Activated T-cell treated with anti-CD3 and anti-CD28 coated beads, Interleukin-2, amount 50 U/mL, for 72 hours (primary cell): Measurements from ENCODE around the gene IFI27L2. TPM values are rescaled to one million over a fixed set of nuclear protein-coding genes. Genes with fewer than 3 reads are reported as not detected.
A peak's percentile ranks its signal among the peaks of the same experiment; 100 is the strongest.

Experiments used
- ATAC-seq, 2 donors: fragments of 150-1000 bp; cut with Tn5 transposase; replicated peaks in 1 of 2; 2 replicates each; pipeline ENCODE4 v1.10.0; 2021; ENCODE audit warnings: moderate library complexity in 2 of 2, mild to moderate bottlenecking in 1 of 2
- DNase-seq, 2 donors: peaks; one replicate each; pipeline ENCODE4 v3.0.0; 2021 to 2022; ENCODE audit warnings: mixed read lengths in 1 of 2
- H3K27ac Mint-ChIP-seq: one replicate; pipeline ENCODE4 v1.8.0; 2022; ENCODE audit warnings: mild to moderate bottlenecking, moderate library complexity, mixed read lengths
- H3K27me3 Mint-ChIP-seq: one replicate; pipeline ENCODE4 v1.8.0; 2022; ENCODE audit warnings: low read depth, mixed read lengths
- H3K36me3 Mint-ChIP-seq, 2 donors: one replicate each; pipeline ENCODE4 v1.8.0; 2022; ENCODE audit warnings: mixed read lengths in 2 of 2, mild to moderate bottlenecking in 1 of 2; ENCODE audit not compliant: insufficient read depth in 2 of 2
- H3K4me1 Mint-ChIP-seq: one replicate; pipeline ENCODE4 v1.8.0; 2022; ENCODE audit warnings: low read depth, mixed read lengths
- H3K4me3 Mint-ChIP-seq, 2 donors: one replicate each; pipeline ENCODE4 v1.8.0; 2022; ENCODE audit warnings: mild to moderate bottlenecking in 2 of 2, mixed read lengths in 2 of 2, moderate library complexity in 2 of 2
- H3K9me3 Mint-ChIP-seq, 2 donors: one replicate each; pipeline ENCODE4 v1.8.0; 2022; ENCODE audit warnings: mixed read lengths in 2 of 2
- total RNA-seq, 2 donors: library from RNA; stranded (reverse); gene quantifications; one replicate each; pipeline ENCODE4 v1.2.3, GENCODE V29; 2022

Gene IFI27L2, protein sequence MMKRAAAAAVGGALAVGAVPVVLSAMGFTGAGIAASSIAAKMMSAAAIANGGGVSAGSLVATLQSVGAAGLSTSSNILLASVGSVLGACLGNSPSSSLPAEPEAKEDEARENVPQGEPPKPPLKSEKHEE
- 10 to 100 TPM; 52.0 to 66.0 TPM for total RNA-seq

DNA sequence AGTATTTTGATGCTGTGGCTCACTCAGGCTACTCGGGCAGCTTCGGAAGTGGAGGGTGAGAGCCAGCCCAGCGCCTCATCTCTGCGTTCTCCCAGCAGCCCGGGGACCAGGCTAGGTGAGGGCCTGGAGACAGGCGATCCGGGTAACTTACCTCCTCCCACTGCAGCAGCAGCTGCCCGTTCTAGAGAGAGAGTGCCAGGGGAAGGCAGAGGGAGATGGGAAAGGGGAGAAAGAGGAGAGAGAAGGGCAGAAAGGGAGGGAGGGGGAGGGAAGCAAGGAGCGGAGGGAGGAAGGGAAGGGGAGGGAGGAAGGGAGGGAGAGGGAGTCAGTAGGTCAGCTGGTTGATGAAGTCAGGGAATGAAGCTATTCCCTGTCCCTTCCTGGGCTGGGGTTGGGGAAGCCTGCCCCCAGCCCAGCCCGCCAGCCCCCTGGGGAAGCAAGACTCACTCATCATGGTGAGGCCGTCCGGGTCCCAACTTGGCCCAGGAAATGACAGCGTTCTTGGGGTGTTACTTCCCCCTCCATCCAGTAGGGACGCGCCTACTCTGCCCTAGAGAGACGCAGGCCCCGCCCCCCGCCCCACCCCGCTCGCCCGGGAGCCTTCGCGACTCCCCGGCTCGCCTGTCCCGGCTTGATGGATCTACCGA, at the start of gene IFI27L2:
IFI27L2 (minus strand) TSS at position 494 of the 647 bp plus-strand sequence; CDS start at position 454, 40 bp downstream.
- peak; percentile 97 to 99 for ATAC-seq
- H3K27me3 Mint-ChIP-seq: peaks cover 9% of the 10 kb centered on the region
- peak within 1 kb of the TSS; percentile 92 to 99 for H3K4me3 Mint-ChIP-seq
- DNase-seq: peak; percentile 73 to 78
- H3K4me1 Mint-ChIP-seq: peaks cover 18% of the 10 kb centered on the region
- no peaks in the 10 kb centered on the region for H3K9me3 Mint-ChIP-seq
- H3K27ac Mint-ChIP-seq: peak within 1 kb of the TSS; percentile 58
- no peaks in the 10 kb centered on the region for H3K36me3 Mint-ChIP-seq

DNA sequence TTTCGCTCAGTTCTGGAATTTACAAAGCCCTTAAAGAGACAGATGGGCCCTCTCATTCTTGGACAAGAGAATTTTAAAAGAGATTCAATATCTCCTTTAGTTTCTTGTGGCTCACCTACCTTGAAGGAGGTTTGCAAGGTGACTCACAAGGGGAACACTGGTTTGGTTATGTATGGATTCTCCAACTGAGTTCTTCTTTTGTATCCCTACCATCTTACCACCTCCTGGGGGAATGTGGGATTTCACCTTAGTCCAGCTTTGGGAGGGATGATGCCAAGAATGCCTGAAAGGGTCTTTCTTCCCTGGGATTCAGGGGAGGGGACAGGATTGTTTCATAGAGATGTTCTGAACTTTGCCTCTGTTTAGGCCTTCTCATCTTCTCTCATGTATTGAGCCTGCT, 48.4 kb upstream of the IFI27L2 start:
- ATAC-seq (no peak), DNase-seq (no peak)
- Mint-ChIP-seq H3K27me3 (peaks cover 23% of the 10 kb centered on the region), H3K36me3 (peaks cover 2% of the 10 kb centered on the region in 2 donors), H3K4me3 (peak overlapping the region in 1 of 2 donors; percentile 17), H3K9me3 (no peaks in the 10 kb centered on the region), H3K27ac (no peak overlapping the region), H3K4me1 (peaks cover 52% of the 10 kb centered on the region)

DNA sequence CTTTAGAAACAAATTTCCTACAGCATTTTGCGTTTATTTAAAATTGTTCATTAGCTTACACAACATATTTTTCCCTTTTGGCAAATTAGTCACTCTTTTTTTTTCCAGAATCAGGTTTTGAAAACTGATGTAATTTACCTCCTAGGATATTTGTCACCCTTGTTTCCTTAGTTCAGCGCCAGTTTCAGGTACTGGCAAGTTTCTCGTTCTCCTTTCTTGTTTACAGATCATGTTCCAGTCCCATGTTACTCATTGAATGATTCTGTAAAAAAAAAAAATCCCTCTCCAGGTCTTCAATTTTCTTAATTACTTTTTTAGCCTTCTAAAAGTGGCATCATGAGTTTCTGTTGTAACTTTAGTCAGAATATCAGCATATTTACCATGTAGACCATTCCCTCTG, 47.4 kb upstream of the IFI27L2 start:
- ATAC-seq (no peak), DNase-seq (no peak)
- Mint-ChIP-seq H3K27me3 (peaks cover 29% of the 10 kb centered on the region), H3K4me1 (peaks cover 53% of the 10 kb centered on the region), H3K36me3 (peaks cover 2% of the 10 kb centered on the region in 2 donors), H3K9me3 (no peaks in the 10 kb centered on the region), H3K27ac (no peak overlapping the region), H3K4me3 (peak overlapping the region; percentile 1 to 86)

DNA sequence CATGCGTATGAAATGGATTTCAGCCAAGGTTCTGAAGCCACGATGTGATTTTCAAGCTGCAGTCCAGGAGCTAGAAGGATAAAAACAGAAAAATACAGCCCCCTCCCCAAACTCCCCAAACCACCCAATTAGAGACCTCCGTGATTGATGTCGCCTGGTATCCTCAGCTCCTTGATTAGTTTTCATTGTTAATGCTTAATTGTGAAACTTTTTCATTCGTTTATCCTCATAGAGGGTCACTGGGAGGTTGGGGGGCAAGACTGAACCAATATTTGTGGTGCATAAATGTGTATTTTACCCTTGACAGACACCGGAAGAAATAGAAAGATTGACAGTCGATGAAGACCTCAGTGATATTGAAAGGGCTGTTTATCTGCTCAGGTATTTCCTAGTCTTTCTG, 46.3 kb upstream of the IFI27L2 start:
- ATAC-seq (no peak), DNase-seq (no peak)
- H3K27me3 Mint-ChIP-seq: peaks cover 32% of the 10 kb centered on the region
- H3K27ac Mint-ChIP-seq: no peak overlapping the region
- H3K9me3 Mint-ChIP-seq: no peaks in the 10 kb centered on the region
- peak overlapping the region; percentile 86 to 92 for H3K4me3 Mint-ChIP-seq
- H3K36me3 Mint-ChIP-seq: peaks cover 2% of the 10 kb centered on the region in 2 donors
- H3K4me1 Mint-ChIP-seq: peaks cover 45% of the 10 kb centered on the region

DNA sequence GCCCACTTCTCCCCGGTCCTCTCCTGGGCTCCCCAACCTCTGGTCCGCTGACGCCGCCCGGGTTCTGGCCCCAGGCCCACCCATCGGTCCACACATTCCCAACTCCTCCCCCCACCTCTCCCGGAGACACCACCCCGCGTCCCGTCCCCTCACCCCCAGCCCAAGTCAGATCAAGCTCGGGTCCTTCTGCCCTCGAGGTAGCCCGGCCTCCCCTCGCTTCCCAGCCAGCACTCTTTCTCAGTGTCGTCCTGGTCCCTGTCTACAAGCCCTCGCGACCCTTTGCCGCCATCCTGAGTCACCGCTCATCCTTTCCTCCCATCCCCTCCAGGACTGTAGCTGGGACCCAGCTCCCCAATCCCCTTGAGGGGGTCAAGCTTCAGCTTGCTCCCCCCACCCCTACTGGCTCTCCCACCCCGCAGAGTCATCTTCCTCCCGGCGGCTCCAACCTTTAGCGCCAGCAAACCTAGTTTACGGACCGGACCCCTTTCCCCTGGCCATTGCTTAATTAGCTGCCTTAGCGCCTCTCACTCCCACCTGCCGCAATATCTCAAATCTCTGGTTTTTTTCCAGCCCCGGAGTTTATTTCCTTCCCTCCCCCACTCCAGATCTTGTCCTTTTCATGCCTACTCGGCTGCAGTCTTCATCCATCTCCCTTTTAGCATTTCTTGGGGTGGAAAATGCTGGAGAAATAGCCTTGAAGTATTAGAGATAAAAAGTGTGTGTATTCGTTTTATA, 45.8 kb upstream of the IFI27L2 start:
- H3K27ac Mint-ChIP-seq: peak overlapping the region; percentile 65
- peaks cover 40% of the 10 kb centered on the region for H3K4me1 Mint-ChIP-seq
- H3K9me3 Mint-ChIP-seq: no peaks in the 10 kb centered on the region
- H3K36me3 Mint-ChIP-seq: peaks cover 2% of the 10 kb centered on the region in 2 donors
- H3K27me3 Mint-ChIP-seq: peaks cover 32% of the 10 kb centered on the region
- H3K4me3 Mint-ChIP-seq: peak overlapping the region; percentile 86 to 92
- peak; percentile 20 to 25 for DNase-seq
- no peak for ATAC-seq

DNA sequence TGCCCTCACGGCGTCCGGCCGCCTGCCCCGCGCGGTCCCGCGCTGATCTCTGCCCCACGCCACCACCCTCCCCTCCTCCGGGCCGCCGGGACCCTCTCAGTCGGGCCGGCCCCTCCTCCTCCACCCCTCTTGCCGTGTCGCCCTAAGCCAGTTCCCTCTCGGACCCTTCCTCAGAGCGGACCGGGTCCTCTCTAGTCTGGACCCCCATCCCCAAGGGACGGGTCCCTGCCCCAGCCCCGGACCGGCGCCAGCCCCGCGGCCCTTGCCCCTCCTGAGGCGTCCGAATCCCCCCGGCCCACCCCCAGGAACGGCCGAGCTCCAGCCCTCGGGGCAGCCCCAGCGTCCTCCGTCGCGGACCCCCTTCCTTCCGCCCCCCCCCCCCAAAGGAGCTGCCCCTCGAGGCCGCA, 45.2 kb upstream of the IFI27L2 start:
- Mint-ChIP-seq H3K36me3 (peaks cover 2% of the 10 kb centered on the region in 2 donors), H3K27me3 (peaks cover 32% of the 10 kb centered on the region), H3K27ac (no peak overlapping the region), H3K9me3 (no peaks in the 10 kb centered on the region), H3K4me1 (peaks cover 38% of the 10 kb centered on the region), H3K4me3 (peak overlapping the region; percentile 86 to 92)
- ATAC-seq (no peak), DNase-seq (no peak)

DNA sequence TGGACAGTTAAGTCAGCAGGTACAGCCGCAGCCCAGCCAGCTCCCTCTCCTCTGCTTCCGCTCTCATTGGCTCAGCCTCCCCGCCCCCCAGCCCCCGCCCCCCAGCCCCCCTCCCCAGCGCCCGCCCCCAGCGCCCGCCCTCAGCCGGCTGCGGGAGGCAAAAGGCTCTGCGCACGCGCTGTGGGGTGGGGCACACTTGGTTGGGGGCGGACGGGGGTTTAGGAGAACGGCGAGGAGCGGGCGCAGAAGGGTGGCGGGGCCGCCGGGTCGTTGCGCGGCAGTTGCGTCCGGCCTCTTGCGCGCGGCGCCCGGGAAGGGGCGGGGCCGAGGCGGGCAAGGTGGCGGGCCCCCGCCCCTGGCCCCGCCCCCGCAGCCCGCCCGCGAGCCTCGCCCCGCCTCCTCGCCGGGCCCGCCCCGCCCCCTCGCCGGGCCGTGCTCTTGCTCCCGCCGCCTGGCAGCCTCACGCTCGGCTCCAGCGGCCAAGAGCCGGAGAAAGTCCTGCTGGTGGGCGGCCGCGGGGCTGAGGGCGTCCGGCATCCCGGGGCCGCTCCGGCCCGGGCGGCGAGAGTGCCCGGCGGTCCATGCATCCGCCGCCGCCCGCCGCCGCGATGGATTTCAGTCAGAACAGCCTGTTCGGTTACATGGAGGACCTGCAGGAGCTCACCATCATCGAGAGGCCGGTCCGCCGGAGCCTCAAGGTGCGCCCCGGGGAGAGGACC, 44.6 kb upstream of the IFI27L2 start, which contains the start of gene PPP4R4:
PPP4R4 (plus strand) TSS at position 438 of the 719 bp plus-strand sequence; CDS start at position 582, 144 bp downstream.
- H3K27ac Mint-ChIP-seq: peak within 1 kb of the TSS; percentile 65
- DNase-seq: peak; percentile 94 to 95
- peaks cover 38% of the 10 kb centered on the region for H3K4me1 Mint-ChIP-seq
- H3K36me3 Mint-ChIP-seq: peaks cover 2% of the 10 kb centered on the region in 2 donors
- no peaks in the 10 kb centered on the region for H3K9me3 Mint-ChIP-seq
- peaks cover 32% of the 10 kb centered on the region for H3K27me3 Mint-ChIP-seq
- ATAC-seq: peak; percentile 90 to 93
- peak within 1 kb of the TSS; percentile 92 to 95 for H3K4me3 Mint-ChIP-seq

DNA sequence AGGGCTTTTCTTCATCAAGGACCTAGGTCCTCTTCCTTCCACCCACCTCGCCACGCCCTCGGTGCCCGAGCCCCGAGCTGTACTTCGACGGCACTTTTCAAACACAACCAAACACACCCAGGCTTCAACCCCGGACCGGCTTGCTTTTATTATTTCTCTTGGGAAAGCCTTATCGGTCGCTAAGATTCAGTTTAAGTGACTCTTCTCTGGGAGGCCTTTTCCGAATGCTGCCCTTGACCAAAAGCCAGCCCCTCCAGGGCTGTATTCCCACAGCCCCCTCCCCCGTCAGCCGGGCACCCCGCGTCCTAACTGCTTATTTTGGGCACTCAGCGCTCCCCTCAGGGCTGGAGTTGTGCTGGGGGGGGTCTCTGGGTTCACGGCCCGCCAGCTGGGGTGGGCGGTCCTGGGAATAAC, 44.1 kb upstream of the IFI27L2 start:
- DNase-seq: peak; percentile 39 to 41
- peaks cover 32% of the 10 kb centered on the region for H3K27me3 Mint-ChIP-seq

DNA sequence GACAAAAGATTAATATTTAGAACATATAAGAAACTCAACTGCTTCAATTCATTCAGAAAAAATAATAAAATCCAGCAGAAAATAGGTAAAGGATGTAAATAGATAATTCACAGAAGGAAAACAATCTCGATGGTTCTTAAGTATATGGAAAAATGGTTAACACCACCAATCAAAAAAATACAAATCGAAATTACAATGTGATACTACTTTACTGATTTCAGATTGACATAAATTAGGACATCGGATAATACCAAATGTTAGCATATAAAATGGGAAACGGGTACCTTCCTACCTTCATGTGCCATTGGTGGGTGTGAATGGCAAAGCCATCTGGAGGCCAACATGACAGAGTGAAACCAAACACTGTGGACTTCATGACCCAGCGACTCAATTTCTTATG, 43.1 kb upstream of the IFI27L2 start:
- DNase-seq (no peak), ATAC-seq (no peak)
- H3K4me1 Mint-ChIP-seq: peaks cover 33% of the 10 kb centered on the region
- H3K27ac Mint-ChIP-seq: peak overlapping the region; percentile 65
- H3K9me3 Mint-ChIP-seq: no peaks in the 10 kb centered on the region
- H3K36me3 Mint-ChIP-seq: peaks cover 2% of the 10 kb centered on the region in 2 donors
- peak overlapping the region; percentile 21 to 87 for H3K4me3 Mint-ChIP-seq
- H3K27me3 Mint-ChIP-seq: peaks cover 32% of the 10 kb centered on the region

More for the DNA sequence above, 44.1 kb upstream of the IFI27L2 start:
- peak; percentile 2 to 10 for ATAC-seq
- Mint-ChIP-seq H3K4me1 (peaks cover 38% of the 10 kb centered on the region), H3K9me3 (no peaks in the 10 kb centered on the region), H3K4me3 (peak overlapping the region; percentile 87 to 95), H3K27ac (peak overlapping the region; percentile 7), H3K36me3 (peaks cover 2% of the 10 kb centered on the region in 2 donors)

DNA sequence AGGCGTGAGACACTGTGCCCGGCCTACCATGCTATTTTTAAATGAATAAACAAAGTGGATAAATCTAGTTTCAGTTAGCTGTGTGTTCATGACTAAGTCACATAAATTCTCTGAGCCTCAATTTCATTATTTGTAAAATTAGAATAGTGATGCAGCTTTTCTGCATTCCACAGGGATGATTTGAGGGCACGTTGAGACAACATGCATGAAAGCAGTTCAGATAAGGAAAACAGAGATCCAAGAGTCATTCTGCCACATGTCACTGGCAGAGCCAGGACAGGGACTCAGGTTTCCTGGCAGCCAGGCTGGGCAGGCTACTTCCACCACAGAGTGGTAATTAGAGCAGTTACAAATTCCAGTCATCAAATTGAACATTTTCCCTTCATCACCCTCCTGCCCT, 41.8 kb upstream of the IFI27L2 start:
- Mint-ChIP-seq H3K36me3 (peaks cover 2% of the 10 kb centered on the region in 2 donors), H3K27ac (no peak overlapping the region), H3K4me3 (no peak overlapping the region), H3K27me3 (peaks cover 29% of the 10 kb centered on the region), H3K9me3 (no peaks in the 10 kb centered on the region), H3K4me1 (peaks cover 23% of the 10 kb centered on the region)
- ATAC-seq (no peak), DNase-seq (no peak)

DNA sequence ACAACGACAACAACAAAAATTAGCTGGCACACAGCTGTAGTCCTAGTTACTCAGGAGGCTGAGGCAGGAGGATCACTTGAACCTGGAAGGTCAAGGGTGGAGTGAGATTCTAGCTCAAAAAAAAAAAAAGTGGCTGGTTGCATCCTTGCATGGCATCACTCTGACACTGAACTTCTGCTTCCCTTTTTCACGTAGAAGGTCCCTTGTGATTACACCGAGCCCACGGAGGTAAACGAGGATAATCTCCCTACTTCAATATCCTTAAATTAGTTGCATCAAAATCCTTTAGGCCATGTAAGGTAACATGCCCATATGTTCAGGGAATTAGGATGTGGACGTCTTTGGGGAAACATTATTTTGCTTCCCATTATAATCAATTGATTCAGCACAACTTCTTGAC, 40.7 kb upstream of the IFI27L2 start:
- Mint-ChIP-seq H3K4me1 (peaks cover 14% of the 10 kb centered on the region), H3K9me3 (no peaks in the 10 kb centered on the region), H3K27ac (no peak overlapping the region), H3K36me3 (peaks cover 1% of the 10 kb centered on the region in 2 donors), H3K4me3 (no peak overlapping the region), H3K27me3 (peaks cover 18% of the 10 kb centered on the region)
- ATAC-seq (no peak), DNase-seq (no peak)

DNA sequence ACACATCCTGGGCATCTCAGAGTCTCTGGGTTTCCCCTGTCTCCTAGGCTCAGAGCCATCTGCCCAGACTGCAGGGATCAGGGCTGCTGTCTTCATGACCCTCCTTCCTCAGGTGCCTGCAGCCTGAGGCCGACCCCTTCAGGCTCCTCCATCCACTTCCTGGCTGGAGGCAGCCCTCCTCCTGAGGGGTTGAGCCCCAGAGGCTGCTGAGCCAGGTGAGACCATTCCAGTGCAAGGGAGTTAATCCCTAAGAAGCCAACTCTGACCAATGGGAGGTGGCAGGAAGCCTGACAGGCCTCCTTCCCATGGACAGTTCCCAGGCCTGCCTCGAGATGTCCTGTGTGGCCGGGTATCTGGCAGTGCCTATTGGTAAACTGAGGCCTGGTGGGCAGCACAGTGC, 36.3 kb upstream of the IFI27L2 start:
- H3K36me3 Mint-ChIP-seq: no peaks in the 10 kb centered on the region
- no peaks in the 10 kb centered on the region for H3K9me3 Mint-ChIP-seq
- no peak overlapping the region for H3K4me3 Mint-ChIP-seq
- H3K27ac Mint-ChIP-seq: no peak overlapping the region
- DNase-seq (no peak), ATAC-seq (no peak)
- H3K27me3 Mint-ChIP-seq: no peaks in the 10 kb centered on the region
- peaks cover 42% of the 10 kb centered on the region for H3K4me1 Mint-ChIP-seq
